ENCODE measurements around the gene TBX21.

The TBX21 gene

GRCh38 chr17:47735139-47735464 is 2.1 kb downstream of the TBX21 start:
- Histone ChIP-seq H3K4me3 (ENCODE audit: low read length) (no peak overlapping the region), H3K36me3 (replicated peaks; ENCODE audit: insufficient read depth, low read length) (no peaks in the 10 kb centered on the region), H4K20me1 (ENCODE audit: insufficient read depth, low read length) (no peaks in the 10 kb centered on the region), H3F3A (ENCODE audit: insufficient read depth, low read length) (no peaks in the 10 kb centered on the region), H3K9me3 (replicated peaks; ENCODE audit: insufficient read depth, low read length) (no peaks in the 10 kb centered on the region), H3K27ac (ENCODE audit: low read length) (no peak overlapping the region), H3K79me2 (ENCODE audit: low read length) (no peaks in the 10 kb centered on the region), H3K9me2 (replicated peaks; ENCODE audit: insufficient read depth, low read length) (no peaks in the 10 kb centered on the region), H2AFZ (ENCODE audit: low read length) (no peak overlapping the region), H3K9ac (ENCODE audit: low read length) (no peak overlapping the region), H3K4me2 (ENCODE audit: low read depth, low read length) (no peak overlapping the region), H3K27me3 (replicated peaks; ENCODE audit: insufficient read depth, low read length) (peaks cover 35% of the 10 kb centered on the region), H3K4me1 (ENCODE audit: low read length) (no peaks in the 10 kb centered on the region)
- TF ChIP-seq CTCF (IDR thresholded peaks at IDR 0.05; ENCODE audit: low read length) (no peak), EZH2phosphoT487 (IDR thresholded peaks at IDR 0.05; ENCODE audit: low read length) (no peak), EZH2 (optimal IDR thresholded peaks at IDR 0.05; ENCODE audit: low read depth, low read length) (no peak)
- DNase-seq, result no peak

GRCh38 chr17:47735536-47736011 is 2.5 kb downstream of the TBX21 start:
- Histone ChIP-seq H3K27ac (ENCODE audit: low read length) (no peak overlapping the region), H3K4me2 (ENCODE audit: low read depth, low read length) (no peak overlapping the region), H3K9me3 (replicated peaks; ENCODE audit: insufficient read depth, low read length) (no peaks in the 10 kb centered on the region), H3K36me3 (replicated peaks; ENCODE audit: insufficient read depth, low read length) (no peaks in the 10 kb centered on the region), H3K4me3 (ENCODE audit: low read length) (no peak overlapping the region), H4K20me1 (ENCODE audit: insufficient read depth, low read length) (no peaks in the 10 kb centered on the region), H3K4me1 (ENCODE audit: low read length) (no peaks in the 10 kb centered on the region), H2AFZ (ENCODE audit: low read length) (no peak overlapping the region), H3K79me2 (ENCODE audit: low read length) (no peaks in the 10 kb centered on the region), H3K9me2 (replicated peaks; ENCODE audit: insufficient read depth, low read length) (no peaks in the 10 kb centered on the region), H3K27me3 (replicated peaks; ENCODE audit: insufficient read depth, low read length) (peaks cover 31% of the 10 kb centered on the region), H3K9ac (ENCODE audit: low read length) (no peak overlapping the region), H3F3A (ENCODE audit: insufficient read depth, low read length) (no peaks in the 10 kb centered on the region)
- DNase-seq, result no peak
- TF ChIP-seq EZH2 (optimal IDR thresholded peaks at IDR 0.05; ENCODE audit: low read depth, low read length) (no peak), EZH2phosphoT487 (IDR thresholded peaks at IDR 0.05; ENCODE audit: low read length) (no peak), CTCF (IDR thresholded peaks at IDR 0.05; ENCODE audit: low read length) (no peak)

GRCh38 chr17:47736501-47737495 is 3.8 kb downstream of the TBX21 start:
- H3K27ac ChIP-seq (ENCODE audit: low read length), result no peak overlapping the region
- no peaks in the 10 kb centered on the region for H3K9me3 ChIP-seq (replicated peaks; ENCODE audit: insufficient read depth, low read length)
- H3K4me1 ChIP-seq (ENCODE audit: low read length), result no peaks in the 10 kb centered on the region
- no peaks in the 10 kb centered on the region for H3F3A ChIP-seq (ENCODE audit: insufficient read depth, low read length)
- no peaks in the 10 kb centered on the region for H4K20me1 ChIP-seq (ENCODE audit: insufficient read depth, low read length)
- H3K36me3 ChIP-seq (replicated peaks; ENCODE audit: insufficient read depth, low read length), result no peaks in the 10 kb centered on the region
- no peaks in the 10 kb centered on the region for H3K9me2 ChIP-seq (replicated peaks; ENCODE audit: insufficient read depth, low read length)
- H3K27me3 ChIP-seq (replicated peaks; ENCODE audit: insufficient read depth, low read length), result peaks cover 19% of the 10 kb centered on the region
- H3K9ac ChIP-seq (ENCODE audit: low read length), result no peak overlapping the region
- H3K4me3 ChIP-seq (ENCODE audit: low read length), result no peak overlapping the region
- no peak overlapping the region for H3K4me2 ChIP-seq (ENCODE audit: low read depth, low read length)
- no peaks in the 10 kb centered on the region for H3K79me2 ChIP-seq (ENCODE audit: low read length)
- no peak overlapping the region for H2AFZ ChIP-seq (ENCODE audit: low read length)
- TF ChIP-seq EZH2phosphoT487 (IDR thresholded peaks at IDR 0.05; ENCODE audit: low read length) (no peak), CTCF (IDR thresholded peaks at IDR 0.05; ENCODE audit: low read length) (no peak), EZH2 (optimal IDR thresholded peaks at IDR 0.05; ENCODE audit: low read depth, low read length) (no peak)
- no peak for DNase-seq
